ENCODE data around the gene RPL4. TPM values are rescaled to one million over a fixed set of nuclear protein-coding genes. Genes with fewer than 3 reads are reported as not detected.

The RPL4 gene
- total and polyA plus RNA-seq, 9 of the 15 experiments (the other 6 are each of a cell fraction or from before 2014, with no cell fraction given): 2,055 to 7,760 (median 5,069) TPM

- TF ChIP-seq THRB (CRISPR knock-in tag; conservative IDR thresholded peaks at IDR 0.05) (0 out of 2 replicates have a peak, but pooled peaks have one; percentile 75), BRD4 (IDR thresholded peaks at IDR 0.05) (peak; percentile 93; the same call in 1 of the 2 replicates), ZBTB9 (CRISPR knock-in tag; IDR thresholded peaks at IDR 0.05) (no peak), ILF3 (IDR thresholded peaks at IDR 0.05; ENCODE audit: borderline replicate concordance) (no peak), ZNF311 (CRISPR knock-in tag; IDR thresholded peaks at IDR 0.05) (no peak), ZNF431 (CRISPR knock-in tag; IDR thresholded peaks at IDR 0.05) (no peak), CBFA2T3 (IDR thresholded peaks at IDR 0.05) (no peak), MAFG (tag; conservative IDR thresholded peaks at IDR 0.05) (no peak), MAFK (IDR thresholded peaks at IDR 0.05; ENCODE audit: low read length) (no peak), NBN (IDR thresholded peaks at IDR 0.05; ENCODE audit: low read depth) (peak; percentile 67), GTF2A2 (tag; IDR thresholded peaks at IDR 0.05) (peak; percentile 96), HMG20B (CRISPR knock-in tag; IDR thresholded peaks at IDR 0.05) (no peak), ZBTB34 (CRISPR knock-in tag; IDR thresholded peaks at IDR 0.05) (no peak), CC2D1A (IDR thresholded peaks at IDR 0.05) (peak; percentile 61; the same call in 1 of the 2 replicates), RBM39 (optimal IDR thresholded peaks at IDR 0.05; ENCODE audit: low read depth, low read length) (peak; percentile 59), ELF4 (CRISPR knock-in tag; IDR thresholded peaks at IDR 0.05) (0 out of 2 replicates have a peak, but pooled peaks have one; percentile 14), ARNT (IDR thresholded peaks at IDR 0.05) (peak; percentile 90 to 93; a peak in 3 of 4 replicates), WHSC1 (IDR thresholded peaks at IDR 0.05; ENCODE audit: low read length) (no peak), DIDO1 (tag; IDR thresholded peaks at IDR 0.05; ENCODE audit: low read depth) (peak; percentile 94), ZNF764 (CRISPR knock-in tag; IDR thresholded peaks at IDR 0.05; ENCODE audit: low read depth) (no peak), ZNF143 (CRISPR knock-in tag; IDR thresholded peaks at IDR 0.05) (no peak), ZNF184 (CRISPR knock-in tag; IDR thresholded peaks at IDR 0.05) (no peak), RNF219 (CRISPR knock-in tag; IDR thresholded peaks at IDR 0.05) (no peak), POLR3A (IDR thresholded peaks at IDR 0.05; ENCODE audit: borderline replicate concordance, extremely low read depth, insufficient read depth, insufficient read length) (no peak)
Observed at GRCh38 chr15:66504563-66505429, at the start of gene RPL4, which contains the start of gene ZWILCH (continued).
